Activated B cell treated with CpG ODN at 0.5 μM for 24 hours (primary cell): ENCODE measurements around the gene SUCLG2. TPM values are rescaled to one million over a fixed set of nuclear protein-coding genes. Genes with fewer than 3 reads are reported as not detected.

Experiments used
- ATAC-seq: fragments of 200-7000 bp; cut with Tn5 transposase; one replicate; pipeline ENCODE4 v1.10.0; 2021; ENCODE audit warnings: low read depth, mild to moderate bottlenecking, moderate library complexity
- CTCF ChIA-PET: fragments of 350-600 bp; sonication (Branson Sonifier 250); formaldehyde crosslinking; loops from one replicate; lab custom pipeline; 2021; ENCODE audit warnings: antibody characterized with exemption; lab: Charles Lee
- POLR2A ChIA-PET: fragments of 350-600 bp; sonication (Branson Sonifier 250); formaldehyde crosslinking; loops from one replicate; lab custom pipeline; 2021; ENCODE audit warnings: antibody characterized with exemption; lab: Charles Lee
- DNase-seq: peaks from one replicate; pipeline ENCODE4 v3.0.0; 2022
- H3K27ac Mint-ChIP-seq: one replicate; pipeline ENCODE4 v1.8.0; 2020; ENCODE audit warnings: mixed read lengths
- H3K27me3 Mint-ChIP-seq: one replicate; pipeline ENCODE4 v1.8.0; 2021; ENCODE audit warnings: mixed read lengths
- H3K36me3 Mint-ChIP-seq: one replicate; pipeline ENCODE4 v1.8.0; 2021; ENCODE audit warnings: low read depth, mixed read lengths
- H3K4me1 Mint-ChIP-seq: one replicate; pipeline ENCODE4 v1.8.0; 2021; ENCODE audit warnings: mixed read lengths
- H3K4me3 Mint-ChIP-seq: one replicate; pipeline ENCODE4 v1.8.0; 2020; ENCODE audit warnings: mild to moderate bottlenecking, mixed read lengths
- H3K9me3 Mint-ChIP-seq: one replicate; pipeline ENCODE4 v1.8.0; 2020; ENCODE audit warnings: mixed read lengths
- CTCF ChIP-seq: fragments of 200-600 bp; IDR thresholded peaks from one replicate; pipeline ENCODE4 v1.8.0; 2022; ENCODE audit warnings: antibody characterized with exemption, mild to moderate bottlenecking
- intact Hi-C: fragments of 100-400 bp; cut with micrococcal nuclease; formaldehyde crosslinking; loops from one replicate; pipeline ENCODE4 v1.15.1; 2024
- total RNA-seq: library from RNA; stranded (reverse); gene quantifications from 2 replicates; pipeline ENCODE4 v1.2.3, GENCODE V29; 2022

SUCLG2 gene
- total RNA-seq, 1 donor from 2014 or later, result 40.8 TPM

GRCh38 chr3:67401921-67402320, 252.5 kb downstream of the SUCLG2 start:
- Mint-ChIP-seq H3K4me3 (no peak overlapping the region), H3K27ac (no peak overlapping the region), H3K36me3 (peaks cover 67% of the 10 kb centered on the region), H3K27me3 (no peaks in the 10 kb centered on the region), H3K4me1 (no peaks in the 10 kb centered on the region), H3K9me3 (peaks cover 2% of the 10 kb centered on the region)
- ATAC-seq, result no peak
- intact Hi-C loops, result no loop called here
- no peak for TF ChIP-seq CTCF
- CTCF ChIA-PET, result no interaction called here
- POLR2A ChIA-PET, result no interaction called here
- no peak for DNase-seq

- POLR2A ChIA-PET, result no interaction called here
Measured at GRCh38 chr3:67400476-67400875, 253.9 kb downstream of the SUCLG2 start.

GRCh38 chr3:67389176-67389575, 265.2 kb downstream of the SUCLG2 start:
- intact Hi-C loops, result no loop called here
- ChIA-PET CTCF (no interaction called here), POLR2A (no interaction called here)
- Mint-ChIP-seq H3K27me3 (no peaks in the 10 kb centered on the region), H3K4me1 (peaks cover 23% of the 10 kb centered on the region), H3K9me3 (peaks cover 5% of the 10 kb centered on the region), H3K4me3 (no peak overlapping the region), H3K27ac (no peak overlapping the region), H3K36me3 (peaks cover 71% of the 10 kb centered on the region)
- no peak for TF ChIP-seq CTCF
- ATAC-seq (no peak), DNase-seq (no peak)

More at GRCh38 chr3:67400476-67400875, 253.9 kb downstream of the SUCLG2 start:
- Mint-ChIP-seq H3K27ac (no peak overlapping the region), H3K9me3 (peaks cover 2% of the 10 kb centered on the region), H3K27me3 (no peaks in the 10 kb centered on the region), H3K36me3 (peaks cover 61% of the 10 kb centered on the region), H3K4me1 (no peaks in the 10 kb centered on the region), H3K4me3 (no peak overlapping the region)
- CTCF ChIA-PET, result no interaction called here
- no peak for TF ChIP-seq CTCF
- intact Hi-C loops, result no loop called here
- no peak for ATAC-seq
- no peak for DNase-seq

DNA sequence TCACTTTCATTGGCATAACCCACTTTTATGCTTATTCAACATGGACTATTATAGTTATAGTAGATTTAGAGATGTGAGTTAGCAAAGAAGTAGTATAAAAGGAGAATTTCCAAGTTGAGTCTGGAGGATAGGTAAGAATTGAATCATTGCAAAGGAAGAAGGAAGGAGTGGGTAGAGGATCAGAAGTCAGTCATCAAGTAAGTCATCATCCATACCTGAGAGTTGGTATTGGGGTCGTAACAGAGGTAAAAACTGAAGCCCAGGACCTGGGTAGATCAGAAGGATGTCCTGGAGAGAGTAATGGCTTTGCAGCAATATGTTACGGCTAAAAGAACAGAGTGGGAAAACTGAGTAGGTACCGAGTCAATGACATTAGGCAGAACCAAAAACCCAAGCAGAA, 265.7 kb downstream of the SUCLG2 start:
- intact Hi-C loops, result no loop called here
- ChIA-PET POLR2A (no interaction called here), CTCF (no interaction called here)
- ATAC-seq (no peak), DNase-seq (no peak)
- peaks cover 71% of the 10 kb centered on the region for H3K36me3 Mint-ChIP-seq
- H3K27me3 Mint-ChIP-seq, result no peaks in the 10 kb centered on the region
- no peak overlapping the region for H3K4me3 Mint-ChIP-seq
- H3K4me1 Mint-ChIP-seq, result peaks cover 23% of the 10 kb centered on the region
- peaks cover 5% of the 10 kb centered on the region for H3K9me3 Mint-ChIP-seq
- H3K27ac Mint-ChIP-seq, result no peak overlapping the region
- no peak for TF ChIP-seq CTCF

GRCh38 chr3:67386451-67386850, 268.0 kb downstream of the SUCLG2 start:
- Mint-ChIP-seq H3K4me1 (peaks cover 23% of the 10 kb centered on the region), H3K9me3 (peaks cover 5% of the 10 kb centered on the region), H3K27me3 (no peaks in the 10 kb centered on the region), H3K27ac (no peak overlapping the region), H3K36me3 (peaks cover 51% of the 10 kb centered on the region), H3K4me3 (no peak overlapping the region)
- POLR2A ChIA-PET, result no interaction called here
- CTCF ChIA-PET, result no interaction called here
- DNase-seq (no peak), ATAC-seq (no peak)
- no peak for TF ChIP-seq CTCF
- intact Hi-C loops, result no loop called here
